GM19463 (cell line): Measurements from ENCODE around the gene OR51B2.
"Not testable (repeated sequence)": the region's sequence is repeated elsewhere in the genome, so short reads cannot be mapped to it uniquely, and the experiment has no call there.

ENCODE experiments used
- ATAC-seq: cut with Tn5 transposase; IDR thresholded peaks from one replicate; pipeline ENCODE4 v1.9.1; 2021; ENCODE audit warnings: mild to moderate bottlenecking, moderate library complexity; ENCODE audit not compliant: unreplicated experiment

The OR51B2 gene

DNA sequence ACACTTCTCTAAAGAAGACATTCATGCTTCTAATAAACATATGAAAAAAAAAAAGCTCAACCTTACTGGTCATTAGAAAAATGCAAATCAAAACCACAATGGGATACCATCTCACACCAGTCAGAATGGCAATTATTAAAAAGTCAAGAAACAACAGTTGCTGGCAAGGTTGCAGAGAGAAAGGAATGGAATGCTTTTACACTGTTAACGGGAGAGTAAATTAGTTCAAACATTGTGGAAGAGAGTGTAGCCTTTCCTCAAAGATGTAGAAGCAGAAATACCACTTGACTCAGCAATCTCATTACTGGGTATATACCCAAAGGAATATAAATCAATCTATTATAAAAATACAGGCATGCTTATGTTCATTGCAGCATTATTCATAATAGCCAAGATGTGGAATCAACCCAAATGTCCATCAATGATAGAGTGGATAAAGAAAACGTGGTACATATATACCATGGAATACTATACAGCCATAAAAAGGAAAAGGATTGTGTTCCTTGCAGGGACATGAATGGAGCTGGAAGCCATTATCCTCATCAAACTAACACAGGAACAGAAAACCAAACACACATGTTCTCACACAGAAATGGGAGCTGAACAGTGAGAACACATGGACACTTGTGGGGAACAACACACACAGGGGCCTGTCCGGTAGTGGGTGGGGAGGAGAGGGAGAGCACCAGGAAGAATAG, 10.6 kb downstream of the OR51B2 start:
- not testable (repeated sequence) for ATAC-seq

DNA sequence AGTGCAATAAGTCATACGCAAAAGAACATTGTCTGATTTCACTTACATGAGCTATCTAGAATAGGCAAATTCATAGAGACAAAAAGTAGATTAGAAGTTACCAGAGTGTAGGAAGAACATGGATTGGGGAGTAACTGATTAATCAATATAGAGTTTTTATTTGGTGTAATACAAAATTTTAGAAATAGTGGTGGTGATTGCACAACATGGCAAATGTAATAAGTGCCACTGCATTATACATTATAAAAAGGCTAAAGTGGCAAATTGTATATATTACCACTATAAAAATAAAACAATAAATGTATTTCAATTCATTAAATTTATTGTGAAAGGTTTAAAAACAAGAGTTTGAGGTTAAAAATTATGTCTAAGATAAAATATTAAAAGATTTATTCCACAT, 13.7 kb downstream of the OR51B2 start:
- no peak for ATAC-seq

DNA sequence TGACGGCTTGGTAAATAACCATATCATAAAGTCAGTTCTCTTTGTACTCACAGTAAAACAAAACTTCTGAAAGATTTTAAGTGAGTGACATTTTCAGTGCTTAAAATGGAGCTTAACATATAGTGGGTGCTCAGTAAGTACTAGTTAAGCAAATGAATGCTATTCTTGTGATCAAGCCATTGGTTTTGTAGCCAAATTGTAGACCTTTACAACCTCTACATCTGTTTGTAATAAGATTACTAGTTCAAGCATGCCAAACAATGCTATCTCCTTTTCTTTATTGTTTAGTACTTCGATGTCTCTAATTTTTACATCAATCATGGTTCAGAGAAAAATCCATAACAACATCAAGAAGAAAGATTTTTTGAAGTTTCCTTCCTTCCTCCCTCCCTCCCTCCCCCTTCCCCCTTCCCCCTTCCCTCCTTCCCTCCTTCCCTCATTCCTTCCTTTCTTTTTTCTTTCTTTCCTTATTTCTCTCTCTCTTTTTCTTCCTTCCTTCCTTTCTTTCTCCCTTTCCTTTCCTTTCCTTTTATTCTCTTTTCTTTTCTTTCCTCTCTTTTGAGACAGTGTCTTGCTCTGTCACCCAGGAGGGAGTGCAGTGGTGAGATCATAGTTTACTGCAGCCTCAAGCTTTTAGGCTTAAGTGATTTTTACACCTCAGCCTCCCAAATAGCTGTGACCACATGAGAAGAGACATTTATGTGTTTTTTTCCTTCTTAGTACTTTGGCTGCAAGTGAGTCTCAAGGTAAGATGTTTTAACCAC, 16.7 kb downstream of the OR51B2 start:
- no peak for ATAC-seq

DNA sequence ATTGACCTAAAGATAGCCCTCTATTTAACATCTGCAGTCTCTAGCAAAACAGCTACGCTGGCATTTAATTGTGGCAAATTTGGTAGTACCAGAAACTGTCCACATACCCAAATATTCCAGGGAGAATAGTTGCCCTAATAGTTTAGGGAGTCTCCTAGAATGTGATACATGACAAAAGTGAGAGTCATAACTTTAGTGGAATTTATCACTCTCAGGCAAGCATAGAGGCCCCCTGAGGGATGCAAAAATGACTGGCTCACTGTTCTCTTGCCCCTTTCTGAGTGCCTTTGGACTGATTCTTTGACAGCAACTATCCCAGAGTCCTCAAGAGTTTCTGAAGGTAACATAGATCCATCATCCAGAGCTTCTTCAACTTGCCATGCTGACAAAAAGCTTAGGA, 20.1 kb downstream of the OR51B2 start:
- no peak for ATAC-seq

DNA sequence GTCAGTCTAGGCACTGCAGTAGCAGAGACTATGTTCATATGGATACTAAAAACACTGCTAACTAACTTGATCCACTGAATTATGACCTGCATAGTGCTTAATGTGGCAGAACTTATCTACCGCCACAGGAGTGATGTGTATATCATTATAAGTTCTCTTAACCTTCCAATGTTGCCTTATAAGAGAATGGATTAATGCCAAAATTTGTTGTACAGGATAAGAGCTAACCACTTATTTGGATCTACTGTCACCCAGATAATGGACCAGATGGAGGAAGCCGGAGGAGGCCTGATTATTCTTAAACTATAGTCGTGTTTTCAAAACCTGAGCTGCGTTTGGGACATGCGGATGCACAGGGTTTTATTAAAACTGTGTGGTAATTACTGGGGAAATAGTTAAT, 20.5 kb downstream of the OR51B2 start:
- ATAC-seq, result no peak

DNA sequence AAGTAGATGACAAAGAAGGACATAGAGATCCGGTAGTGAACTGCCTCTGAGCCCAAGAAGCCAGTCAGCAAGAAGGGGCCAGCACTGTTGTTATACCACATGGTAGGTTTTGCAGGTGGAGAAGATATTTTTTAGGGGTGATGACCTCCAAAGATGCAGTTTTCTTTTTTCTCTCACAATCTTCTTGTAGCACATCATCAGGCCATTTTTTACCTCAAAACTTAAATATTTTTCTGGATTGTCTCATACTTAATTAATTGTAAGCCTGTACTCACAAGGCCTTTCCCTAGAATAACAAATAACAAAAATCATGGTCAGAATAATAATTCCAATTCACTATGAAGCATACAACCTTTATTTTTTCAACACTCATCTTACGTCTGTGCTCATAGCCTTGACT, 22.3 kb downstream of the OR51B2 start, which contains the start of gene OR51B4:
Gene OR51B4, minus strand, starts transcription at position 101 of the 400 bp plus-strand sequence. Its CDS starts 0 bp downstream, at position 101.
- no peak for ATAC-seq

DNA sequence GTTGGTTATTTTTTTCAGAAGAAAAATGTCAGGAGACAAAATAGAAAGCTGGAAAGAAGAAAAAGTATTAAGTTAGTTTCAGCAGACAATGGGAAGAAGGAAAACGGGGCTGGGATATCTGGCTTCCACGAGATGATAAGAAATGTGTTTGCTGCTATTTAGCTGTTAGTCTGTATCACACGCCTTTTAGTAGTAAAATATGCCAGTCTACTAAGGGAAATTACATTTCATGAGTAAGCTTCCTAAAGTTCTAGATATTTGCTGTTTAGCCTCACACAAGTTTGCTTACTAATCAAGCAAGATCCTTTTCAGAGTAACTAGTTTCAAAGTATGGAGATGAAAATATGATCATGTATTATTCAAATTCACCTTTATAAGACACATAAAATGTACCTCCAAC, 23.8 kb downstream of the OR51B2 start:
- ATAC-seq, result no peak

DNA sequence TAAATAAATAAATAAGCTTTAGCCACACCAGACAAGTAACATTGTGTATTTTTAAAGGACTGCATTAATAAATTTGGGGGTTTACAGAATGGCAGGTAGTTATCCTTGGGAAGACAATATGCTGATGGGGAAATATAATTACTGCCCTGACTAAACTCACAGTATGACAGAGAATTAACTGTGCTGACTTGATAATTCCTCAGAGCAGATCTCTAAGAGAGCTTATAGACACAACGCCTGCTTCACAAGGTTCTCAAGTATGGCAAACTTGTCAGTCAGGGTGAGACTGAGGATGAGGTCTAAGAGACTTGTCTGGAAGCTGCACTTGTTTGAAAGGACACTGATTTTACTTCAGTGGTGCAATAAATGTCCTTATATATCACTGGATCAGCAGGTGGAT, 25.6 kb downstream of the OR51B2 start:
- ATAC-seq, result no peak

DNA sequence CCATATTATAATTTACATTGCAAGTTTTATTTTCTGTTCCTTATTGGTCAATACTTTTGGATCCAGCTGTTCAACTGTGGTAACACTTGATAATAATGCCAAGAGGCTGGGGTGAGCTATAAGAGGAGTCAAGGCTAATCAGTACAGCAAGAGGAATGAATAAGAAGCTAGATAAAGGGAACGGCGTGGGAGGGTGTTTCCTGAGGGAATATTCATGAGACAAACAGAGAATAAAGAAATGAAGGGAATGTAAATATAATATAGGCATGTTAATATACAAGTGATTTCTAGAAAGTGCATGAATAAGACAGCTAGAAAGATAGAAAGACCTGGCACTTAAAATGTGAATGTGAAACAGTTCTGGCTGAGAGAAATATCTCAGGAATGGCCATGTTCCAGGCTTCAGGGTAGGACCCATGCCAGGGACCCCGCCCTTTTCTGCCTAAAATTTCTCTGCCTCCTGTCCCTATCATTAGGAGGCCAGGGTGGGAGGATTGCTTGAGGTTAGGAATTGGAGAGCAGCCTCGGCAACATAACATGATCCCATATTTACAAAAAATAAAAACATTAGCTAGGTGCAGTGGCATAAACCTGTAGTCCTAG, 26.3 kb downstream of the OR51B2 start:
- ATAC-seq, result no peak

DNA sequence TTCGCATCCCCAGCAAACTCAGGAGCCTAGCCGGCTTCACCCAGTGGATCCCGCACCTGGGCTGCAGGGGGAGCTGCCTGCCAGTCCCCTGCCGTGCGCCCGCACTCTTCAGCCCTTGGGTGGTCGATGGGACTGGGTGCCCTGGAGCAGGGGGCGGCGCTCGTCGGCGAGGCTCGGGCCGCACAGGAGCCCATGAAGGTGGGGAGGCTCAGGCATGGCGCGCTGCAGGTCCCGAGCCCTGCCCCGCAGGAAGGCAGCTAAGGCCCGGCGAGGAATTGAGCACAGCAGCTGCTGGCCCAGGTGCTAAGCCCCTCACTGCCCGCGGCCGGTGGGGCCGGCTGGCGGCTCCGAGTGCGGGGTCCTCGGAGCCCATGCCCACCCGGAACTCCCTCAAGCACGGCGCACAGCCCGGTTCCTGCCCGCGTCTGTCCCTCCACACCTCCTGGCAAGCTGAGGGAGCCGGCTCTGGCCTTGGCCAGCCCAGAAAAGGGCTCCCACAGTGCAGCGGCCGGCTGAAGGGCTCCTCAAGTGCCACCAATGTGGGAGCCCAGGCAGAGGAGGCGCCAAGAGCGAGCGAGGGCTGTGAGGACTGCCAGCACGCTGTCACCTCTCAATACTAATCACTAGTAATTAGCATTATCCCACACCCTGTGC, 29.6 kb downstream of the OR51B2 start:
- ATAC-seq, result not testable (repeated sequence)

DNA sequence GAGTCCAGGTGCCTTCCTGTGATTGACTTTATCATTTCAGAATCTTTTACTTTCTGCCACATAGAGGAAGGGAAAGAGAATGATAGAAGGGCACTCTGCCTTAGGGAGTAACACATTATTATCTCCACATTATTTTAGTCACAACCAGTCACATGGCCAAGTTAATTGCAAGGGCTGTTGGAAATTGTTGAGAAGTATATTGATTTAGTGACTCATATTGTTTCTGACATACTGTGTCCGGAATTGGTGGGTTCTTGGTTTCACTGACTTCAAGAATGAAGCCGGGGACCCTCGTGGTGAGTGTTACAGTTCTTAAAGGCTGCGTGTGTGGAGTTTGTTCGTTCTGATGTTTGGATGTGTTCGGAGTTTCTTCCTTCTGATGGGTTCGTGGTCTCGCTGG, 31.1 kb downstream of the OR51B2 start:
- no peak for ATAC-seq

DNA sequence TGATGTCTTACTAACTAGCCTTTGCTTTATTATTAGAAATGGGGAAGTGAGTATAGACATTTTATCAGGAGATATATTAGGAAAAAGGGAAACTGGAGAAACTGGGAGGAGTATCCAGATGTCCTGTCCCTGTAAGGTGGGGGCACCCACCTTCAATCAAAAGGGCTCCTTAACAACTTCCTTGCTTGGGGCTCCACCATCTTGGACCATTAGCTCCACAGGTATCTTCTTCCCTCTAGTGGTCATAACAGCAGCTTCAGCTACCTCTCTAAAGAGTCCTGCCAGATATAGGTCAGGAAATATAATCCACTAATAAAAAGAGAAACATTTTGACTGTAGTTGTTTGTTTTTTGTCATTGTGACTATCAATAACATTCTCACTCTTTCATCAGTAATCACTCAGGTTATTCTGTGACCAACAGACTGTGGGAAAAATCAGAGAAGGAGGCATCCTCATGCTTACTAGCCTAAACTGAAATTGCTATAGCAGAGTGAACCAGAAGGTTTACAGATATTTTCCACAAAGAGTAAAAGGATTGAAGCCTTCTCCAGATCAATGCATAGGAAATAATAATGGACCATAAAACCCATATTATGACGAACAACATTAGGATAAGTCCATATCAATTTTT, 32.8 kb downstream of the OR51B2 start:
- ATAC-seq, result peak; percentile 96

DNA sequence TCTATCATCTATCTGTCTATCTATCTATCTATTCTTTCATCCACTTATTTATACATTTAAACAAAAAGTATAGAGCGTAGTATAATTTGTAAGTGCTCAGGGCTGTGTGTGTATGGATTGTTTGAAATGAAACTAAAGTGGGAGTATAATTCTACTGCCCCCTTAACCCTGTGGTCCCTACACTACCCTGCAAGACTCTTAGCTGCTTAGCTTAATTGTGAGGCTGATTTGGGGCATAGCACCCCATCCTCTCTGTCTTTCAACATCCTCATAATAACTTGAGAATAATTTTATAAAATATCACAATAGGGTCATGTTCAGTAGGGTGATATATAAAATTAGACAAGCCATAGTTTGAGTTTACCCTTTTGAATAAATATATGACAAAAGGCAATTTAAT, 34.0 kb downstream of the OR51B2 start:
- ATAC-seq, result no peak

DNA sequence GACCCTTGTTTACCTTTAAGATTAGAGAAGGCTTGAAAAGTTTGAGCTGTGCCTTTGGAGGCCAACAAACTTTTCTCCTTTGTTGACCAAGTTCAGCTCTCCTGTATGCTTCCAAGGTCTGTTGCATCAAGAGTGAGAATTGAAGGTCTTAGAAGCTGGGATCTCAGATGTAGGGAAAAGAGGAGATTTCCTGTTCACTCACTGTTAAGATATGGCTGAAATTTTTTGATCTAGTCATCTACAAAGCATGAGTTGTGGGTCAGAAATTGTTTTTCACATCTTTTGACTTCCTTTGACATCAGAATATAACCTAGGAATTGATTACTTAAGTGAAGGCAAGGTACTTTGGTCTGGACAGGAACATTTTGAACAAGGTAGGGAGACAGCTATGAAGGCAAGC, 34.4 kb downstream of the OR51B2 start:
- no peak for ATAC-seq

DNA sequence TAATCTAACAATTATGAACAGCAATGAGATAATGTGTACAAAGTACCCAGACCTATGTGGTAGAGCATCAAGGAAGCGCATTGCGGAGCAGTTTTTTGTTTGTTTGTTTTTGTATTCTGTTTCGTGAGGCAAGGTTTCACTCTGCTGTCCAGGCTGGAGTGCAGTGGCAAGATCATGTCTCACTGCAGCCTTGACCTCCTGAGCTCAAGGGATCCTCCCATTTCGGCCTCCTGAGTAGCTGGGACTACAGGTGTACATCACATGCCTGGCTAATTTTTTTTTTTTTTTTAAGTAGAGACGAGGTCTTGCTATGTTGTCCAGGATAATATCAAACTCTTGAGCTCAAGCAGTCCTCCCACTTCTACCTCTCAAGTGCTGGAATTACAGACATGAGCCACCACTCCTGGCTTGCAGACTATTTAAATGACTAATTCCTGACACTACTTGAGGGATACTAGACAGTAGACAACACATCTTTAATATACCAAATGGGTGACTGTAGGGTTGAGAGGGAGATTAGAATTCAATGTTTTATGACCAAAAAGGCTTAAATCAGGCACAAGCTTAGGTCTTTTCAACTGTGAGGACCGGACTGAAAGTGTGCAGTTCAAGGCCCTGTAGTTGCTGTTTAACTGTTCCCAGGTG, 35.1 kb downstream of the OR51B2 start:
- no peak for ATAC-seq

DNA sequence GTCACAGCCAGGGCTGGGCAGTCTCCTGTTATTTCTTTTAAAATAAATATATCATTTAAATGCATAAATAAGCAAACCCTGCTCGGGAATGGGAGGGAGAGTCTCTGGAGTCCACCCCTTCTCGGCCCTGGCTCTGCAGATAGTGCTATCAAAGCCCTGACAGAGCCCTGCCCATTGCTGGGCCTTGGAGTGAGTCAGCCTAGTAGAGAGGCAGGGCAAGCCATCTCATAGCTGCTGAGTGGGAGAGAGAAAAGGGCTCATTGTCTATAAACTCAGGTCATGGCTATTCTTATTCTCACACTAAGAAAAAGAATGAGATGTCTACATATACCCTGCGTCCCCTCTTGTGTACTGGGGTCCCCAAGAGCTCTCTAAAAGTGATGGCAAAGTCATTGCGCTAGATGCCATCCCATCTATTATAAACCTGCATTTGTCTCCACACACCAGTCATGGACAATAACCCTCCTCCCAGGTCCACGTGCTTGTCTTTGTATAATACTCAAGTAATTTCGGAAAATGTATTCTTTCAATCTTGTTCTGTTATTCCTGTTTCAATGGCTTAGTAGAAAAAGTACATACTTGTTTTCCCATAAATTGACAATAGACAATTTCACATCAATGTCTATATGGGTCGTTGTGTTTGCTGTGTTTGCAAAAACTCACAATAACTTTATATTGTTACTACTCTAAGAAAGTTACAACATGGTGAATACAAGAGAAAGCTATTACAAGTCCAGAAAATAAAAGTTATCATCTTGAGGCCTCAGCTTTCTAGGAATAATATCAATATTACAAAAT, 35.8 kb downstream of the OR51B2 start:
- no peak for ATAC-seq

DNA sequence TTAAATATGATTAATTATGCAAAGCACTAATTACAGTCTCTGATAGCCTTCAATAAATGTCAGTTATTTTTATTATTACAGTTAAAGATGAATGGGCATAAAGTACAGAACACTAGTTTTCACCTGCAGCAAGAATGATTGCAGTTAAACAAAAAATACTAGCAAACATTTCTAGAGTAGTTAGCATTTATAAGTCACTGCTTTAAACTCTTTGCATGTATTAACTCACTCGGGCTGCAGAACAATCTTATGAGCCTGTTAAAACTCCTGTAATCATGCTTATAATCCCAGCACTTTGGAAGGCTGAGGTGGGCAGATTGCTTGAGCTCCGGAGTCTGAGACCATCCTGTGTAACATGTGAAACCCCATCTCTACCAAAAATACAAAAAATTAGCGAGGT, 37.2 kb downstream of the OR51B2 start:
- no peak for ATAC-seq

DNA sequence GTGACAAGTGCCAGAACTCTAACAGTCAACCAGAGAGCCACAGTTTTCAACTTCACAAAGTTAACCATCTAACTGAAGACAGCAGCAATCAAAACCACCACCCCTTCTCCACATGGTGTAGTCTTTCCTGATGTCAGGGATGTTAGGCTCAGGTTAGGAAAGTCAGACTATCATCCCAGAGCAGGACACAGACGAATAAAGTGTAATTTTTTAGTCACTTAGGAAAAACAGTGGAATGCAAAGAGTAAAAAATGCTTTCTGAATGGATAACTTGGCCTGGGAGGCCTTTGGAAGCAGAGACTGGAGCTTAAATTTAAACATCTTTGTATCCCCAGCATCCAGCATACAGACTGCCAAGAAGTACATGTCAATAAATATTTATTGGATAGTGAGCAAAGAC, 37.7 kb downstream of the OR51B2 start:
- ATAC-seq, result no peak

DNA sequence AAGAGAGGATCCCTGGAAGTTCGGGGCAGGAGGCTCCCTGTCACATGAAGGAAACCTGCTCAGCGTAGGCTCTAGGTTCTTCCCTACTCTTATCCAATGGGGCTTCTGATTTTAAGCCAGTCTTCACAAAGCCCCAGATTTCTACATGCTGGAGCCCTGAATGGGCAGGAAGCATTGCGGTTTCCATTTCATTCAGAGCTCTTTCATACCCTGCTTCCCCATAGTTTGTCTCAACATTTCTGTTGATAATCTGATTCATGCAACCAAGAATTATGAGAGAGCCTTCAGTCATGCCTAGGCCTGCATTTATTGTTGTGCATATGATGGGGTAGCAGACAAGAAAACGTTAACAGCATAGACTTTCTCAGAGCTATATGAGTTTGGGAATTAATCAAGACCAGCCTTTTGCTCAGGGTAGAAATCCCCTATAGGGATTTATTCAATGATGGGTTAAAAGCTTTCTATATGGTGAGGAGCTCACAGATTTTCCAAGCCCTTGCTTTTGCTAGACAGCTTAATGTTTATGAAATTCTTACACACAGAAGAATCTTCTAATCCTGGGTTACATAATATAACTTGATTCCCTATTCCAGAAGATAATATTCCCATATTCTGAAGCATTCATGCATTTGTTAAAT, 38.3 kb downstream of the OR51B2 start:
- no peak for ATAC-seq
